Superior temporal gyrus (tissue), 1 donor: ENCODE data around the gene TMC6.
A peak's percentile ranks its signal among the peaks of the same experiment; 100 is the strongest.
"Not testable (repeated sequence)": the region's sequence is repeated elsewhere in the genome, so short reads cannot be mapped to it uniquely, and the experiment has no call there.

Source experiments
- DNase-seq: peaks from one replicate; pipeline ENCODE4 v3.0.0-alpha.2; 2016; ENCODE audit errors: extremely low spot score

The TMC6 gene

GRCh38 chr17:78154903-78155811 lies 26.6 kb upstream of the TMC6 start:
- DNase-seq, result no peak

GRCh38 chr17:78151514-78152008 lies 23.0 kb upstream of the TMC6 start:
- DNase-seq, result no peak

GRCh38 chr17:78148286-78149016 lies 19.9 kb upstream of the TMC6 start:
- no peak for DNase-seq

GRCh38 chr17:78147315-78147998 lies 18.9 kb upstream of the TMC6 start:
- no peak for DNase-seq

- DNase-seq, result no peak
Measured at GRCh38 chr17:78146881-78147280, 18.3 kb upstream of the TMC6 start.

DNA sequence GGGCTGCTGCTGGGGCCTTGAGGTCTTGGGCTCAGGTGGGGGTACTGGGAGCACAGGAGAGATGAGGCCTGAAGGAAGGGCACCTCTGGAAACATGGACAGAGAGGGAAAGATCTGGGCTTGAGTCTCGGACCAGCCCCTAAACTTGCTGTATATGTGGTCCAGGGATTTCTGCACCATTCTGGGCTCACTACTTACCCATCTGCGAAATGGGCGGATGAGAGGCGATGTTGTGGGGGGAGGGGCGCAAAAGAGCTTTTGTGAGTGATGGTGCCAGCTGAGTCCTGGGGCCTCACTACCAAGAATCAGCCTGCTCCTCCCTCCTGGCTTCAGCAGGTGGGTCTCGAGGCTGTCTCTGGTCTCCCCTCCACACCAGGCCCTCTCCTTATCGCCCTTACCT lies 17.9 kb upstream of the TMC6 start:
- no peak for DNase-seq

GRCh38 chr17:78144736-78145641 lies 16.4 kb upstream of the TMC6 start:
- peak; percentile 29 for DNase-seq

DNA sequence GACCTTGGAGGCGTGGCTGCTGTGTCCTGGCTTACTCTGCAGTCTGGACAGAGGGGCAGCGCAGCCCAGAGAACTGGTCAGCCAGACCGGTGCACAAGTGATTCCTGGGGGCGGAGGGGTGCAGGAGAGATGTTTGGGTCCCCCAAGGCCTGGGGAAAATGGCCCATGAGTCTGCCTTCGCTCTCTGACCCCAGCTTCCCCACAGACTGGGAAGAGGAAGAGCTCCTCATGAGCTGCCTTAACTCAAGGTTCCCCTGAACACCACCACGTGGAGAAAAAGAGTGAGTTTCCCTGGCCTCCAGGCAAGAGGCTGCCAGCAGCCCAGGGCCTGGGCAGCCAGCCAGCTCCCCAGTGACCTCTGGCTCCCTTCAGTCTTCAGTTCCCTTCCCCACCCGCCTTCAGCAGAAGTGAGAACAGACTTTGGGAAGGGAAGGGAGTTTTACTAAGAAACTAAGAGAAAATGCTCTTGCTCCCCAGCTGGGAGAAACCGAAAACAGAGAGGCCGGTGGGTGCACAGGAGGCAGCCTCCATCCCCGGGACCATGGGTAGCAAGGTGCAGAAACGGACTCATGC lies 15.7 kb upstream of the TMC6 start:
- peak; percentile 68 for DNase-seq

- DNase-seq, result no peak
Measured at GRCh38 chr17:78143214-78144146, 14.9 kb upstream of the TMC6 start.

GRCh38 chr17:78142119-78142861 lies 13.7 kb upstream of the TMC6 start:
- DNase-seq, result no peak

DNA sequence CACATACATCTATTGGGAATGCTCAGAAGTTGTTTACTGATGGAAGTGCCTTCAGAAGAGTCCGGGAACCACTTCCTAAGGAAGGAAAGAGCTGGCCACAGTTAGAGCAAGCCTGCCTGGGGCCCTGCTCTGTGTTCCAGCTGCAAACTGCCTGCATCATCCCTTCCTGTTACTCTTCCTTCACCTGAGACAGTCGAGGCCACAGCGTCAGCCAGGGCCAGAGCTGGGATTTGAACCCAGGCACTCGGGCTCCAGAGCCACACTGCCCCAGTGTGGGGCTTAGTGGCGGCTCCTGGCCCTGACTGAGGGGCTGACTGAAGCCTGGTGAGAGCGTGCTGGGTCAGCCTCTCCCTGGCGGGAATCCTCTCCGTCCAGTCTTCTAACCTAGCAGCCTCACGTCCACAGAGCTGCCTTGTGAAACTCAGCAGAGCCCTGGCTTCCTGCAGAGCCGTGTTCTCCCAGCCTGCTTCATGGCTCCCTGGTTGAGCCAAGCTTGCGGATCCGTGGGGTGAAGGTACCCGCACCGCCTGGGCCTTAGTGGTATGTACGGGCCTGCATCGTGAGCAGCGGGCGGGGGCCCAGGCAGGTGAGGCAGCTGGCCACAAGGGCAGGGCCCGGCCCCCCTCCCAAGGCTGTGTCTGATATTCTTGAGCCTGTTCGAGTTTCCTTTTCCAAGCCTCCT lies 13.0 kb upstream of the TMC6 start:
- no peak for DNase-seq

DNA sequence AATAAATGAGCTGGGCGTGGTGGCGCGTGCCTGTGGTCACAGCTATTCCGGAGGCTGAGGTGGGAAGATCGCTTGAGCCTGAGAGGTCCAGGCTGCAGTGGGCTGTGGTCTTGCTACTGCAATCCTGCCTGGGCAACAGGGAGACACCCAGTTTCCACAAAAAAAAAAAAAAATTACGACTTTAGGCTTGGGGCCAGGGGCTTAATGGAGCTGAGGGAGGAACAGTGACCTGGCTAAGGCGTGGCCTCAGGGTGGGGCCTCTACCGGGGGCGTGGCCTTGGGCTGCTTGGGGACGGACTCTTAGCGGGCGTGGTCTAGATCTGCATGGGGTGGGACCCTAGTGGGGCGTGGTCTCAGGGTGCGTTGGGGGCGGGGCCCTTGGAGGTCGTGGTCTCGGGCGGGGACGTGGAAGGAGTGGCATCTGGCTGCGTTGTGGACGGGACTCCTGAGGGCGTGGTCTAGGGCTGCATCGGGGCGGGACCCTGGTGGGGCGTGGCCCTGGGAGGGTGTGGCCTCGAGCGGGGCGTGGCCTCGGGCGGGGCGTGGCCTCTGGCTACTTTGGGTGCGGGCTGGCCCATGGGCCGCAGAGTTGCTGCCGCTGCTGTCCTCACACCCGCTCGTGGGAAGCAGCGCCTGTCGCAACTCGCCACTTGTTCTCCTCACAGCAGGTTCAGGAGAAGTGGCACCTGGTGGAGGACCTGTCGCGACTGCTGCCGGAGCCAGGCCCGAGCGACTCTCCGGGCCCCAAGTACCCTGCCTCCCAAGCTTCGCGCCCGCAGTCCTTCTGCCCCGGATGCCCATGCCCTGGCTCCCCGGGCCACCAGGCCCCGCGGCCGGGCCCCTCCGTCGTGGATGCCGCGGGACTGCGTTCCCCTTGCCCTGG lies 11.9 kb upstream of the TMC6 start:
- no peak for DNase-seq

DNA sequence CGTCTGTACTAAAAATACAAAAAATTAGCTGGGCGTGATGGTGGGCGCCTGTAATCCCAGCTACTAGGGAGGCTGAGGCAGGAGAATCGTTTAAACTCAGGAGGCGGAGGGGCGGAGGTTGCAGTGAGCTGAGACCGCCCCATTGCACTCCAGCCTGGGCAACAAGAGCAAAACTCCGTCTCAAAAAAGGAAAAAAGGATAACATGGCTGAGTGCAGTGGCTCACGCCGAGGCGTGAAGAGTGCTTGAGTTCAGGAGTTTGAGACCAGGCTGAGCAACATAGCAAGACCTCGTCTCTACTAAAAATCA lies 11.3 kb upstream of the TMC6 start:
- DNase-seq, result not testable (repeated sequence)

GRCh38 chr17:78138204-78139060 lies 9.9 kb upstream of the TMC6 start:
- DNase-seq, result no peak

GRCh38 chr17:78137392-78138203 lies 9.0 kb upstream of the TMC6 start:
- DNase-seq, result no peak
